Measurements from ENCODE around the gene COL19A1.

COL19A1 gene

GRCh38 chr6:70241991-70242420, 375.6 kb downstream of the COL19A1 start:
- H3K4me3 ChIP-seq (ENCODE audit: low read depth, low read length) = no peak overlapping the region
- TF ChIP-seq CTCF (IDR thresholded peaks at IDR 0.05; ENCODE audit: insufficient read depth, low read depth, low read length, missing control alignments) = no peak
- no peak for DNase-seq (ENCODE audit: low read depth)

GRCh38 chr6:70246118-70246517, 379.8 kb downstream of the COL19A1 start:
- no peak overlapping the region for H3K4me3 ChIP-seq (ENCODE audit: low read depth, low read length)
- TF ChIP-seq CTCF (IDR thresholded peaks at IDR 0.05; ENCODE audit: insufficient read depth, low read depth, low read length, missing control alignments) = no peak
- DNase-seq (ENCODE audit: low read depth) = no peak

GRCh38 chr6:70252604-70253003, 386.2 kb downstream of the COL19A1 start:
- no peak for DNase-seq (ENCODE audit: low read depth)
- no peak for TF ChIP-seq CTCF (IDR thresholded peaks at IDR 0.05; ENCODE audit: insufficient read depth, low read depth, low read length, missing control alignments)
- no peak overlapping the region for H3K4me3 ChIP-seq (ENCODE audit: low read depth, low read length)

- TF ChIP-seq CTCF (IDR thresholded peaks at IDR 0.05; ENCODE audit: insufficient read depth, low read depth, low read length, missing control alignments) = no peak
- no peak overlapping the region for H3K4me3 ChIP-seq (ENCODE audit: low read depth, low read length)
- DNase-seq (ENCODE audit: low read depth) = no peak
Measured at GRCh38 chr6:70253923-70254322, 387.6 kb downstream of the COL19A1 start.

GRCh38 chr6:70254784-70255183, 388.4 kb downstream of the COL19A1 start:
- no peak for DNase-seq (ENCODE audit: low read depth)
- no peak overlapping the region for H3K4me3 ChIP-seq (ENCODE audit: low read depth, low read length)
- TF ChIP-seq CTCF (IDR thresholded peaks at IDR 0.05; ENCODE audit: insufficient read depth, low read depth, low read length, missing control alignments) = no peak

- H3K4me3 ChIP-seq (ENCODE audit: low read depth, low read length) = no peak overlapping the region
- no peak for TF ChIP-seq CTCF (IDR thresholded peaks at IDR 0.05; ENCODE audit: insufficient read depth, low read depth, low read length, missing control alignments)
Measured at GRCh38 chr6:70257768-70258273, 391.5 kb downstream of the COL19A1 start.

GRCh38 chr6:70258483-70258882, 392.1 kb downstream of the COL19A1 start:
- DNase-seq (ENCODE audit: low read depth) = no peak
- H3K4me3 ChIP-seq (ENCODE audit: low read depth, low read length) = no peak overlapping the region
- no peak for TF ChIP-seq CTCF (IDR thresholded peaks at IDR 0.05; ENCODE audit: insufficient read depth, low read depth, low read length, missing control alignments)

More at GRCh38 chr6:70257768-70258273, 391.5 kb downstream of the COL19A1 start:
- DNase-seq (ENCODE audit: low read depth) = no peak

Measured in GM12865 (cell line).